IMR-90 (cell line): ENCODE data around the gene SSBP2.

Experiments
- CTCF ChIP-seq: conservative IDR thresholded peaks from 2 replicates; pipeline ENCODE4 v1.5.1; 2012; ENCODE audit warnings: mild to moderate bottlenecking, low read depth, low read length, improper control_type of control experiment
- RCOR1 ChIP-seq: IDR thresholded peaks from 2 replicates; pipeline ENCODE4 v1.6.1; 2012; ENCODE audit warnings: mild to moderate bottlenecking, low read length, improper control_type of control experiment; ENCODE audit not compliant: insufficient replicate concordance
- RFX5 ChIP-seq: IDR thresholded peaks from 2 replicates; pipeline ENCODE4 v1.8.0; 2012; ENCODE audit warnings: low read depth, mild to moderate bottlenecking, low read length, moderate library complexity
- USF2 ChIP-seq: fragments of 150-350 bp; IDR thresholded peaks from 2 replicates; pipeline ENCODE4 v1.6.1; 2017; ENCODE audit warnings: mild to moderate bottlenecking, antibody characterized with exemption, low read length, low read depth

GRCh38 chr5:81371354-81371876, 379.5 kb downstream of the SSBP2 start:
- TF ChIP-seq RFX5 (no peak), CTCF (no peak), USF2 (no peak), RCOR1 (no peak)
